ENCODE measurements around the gene OSGEP. TPM values are rescaled to one million over a fixed set of nuclear protein-coding genes. Genes with fewer than 3 reads are reported as not detected.

Gene OSGEP
- total and polyA plus RNA-seq, 2 of the 13 experiments (the other 11 are each of a cell fraction or from before 2014, with no cell fraction given) = 39.7 to 41.1 TPM

- TF ChIP-seq FUBP1 (CRISPR knock-in tag; IDR thresholded peaks at IDR 0.05; ENCODE audit: borderline replicate concordance) = no peak
- peak; percentile 69; the same call in 1 of the 2 replicates for TF ChIP-seq ZNF572 (CRISPR knock-in tag; IDR thresholded peaks at IDR 0.05)
- TF ChIP-seq ZSCAN31 (CRISPR knock-in tag; IDR thresholded peaks at IDR 0.05; ENCODE audit: low read depth) = 0 out of 2 replicates have a peak, but pooled peaks have one; percentile 47
- peak; percentile 97 for TF ChIP-seq CEBPB (IDR thresholded peaks at IDR 0.05; ENCODE audit: borderline replicate concordance, low read depth, low read length)
- no peak for TF ChIP-seq ZNF230 (CRISPR knock-in tag; IDR thresholded peaks at IDR 0.05)
- TF ChIP-seq SRSF9 (IDR thresholded peaks at IDR 0.05; ENCODE audit: borderline replicate concordance, insufficient read depth, low read depth, low read length, poor library complexity, severe bottlenecking) = no peak
- no peak for TF ChIP-seq ZNF432 (CRISPR knock-in tag; IDR thresholded peaks at IDR 0.05; ENCODE audit: borderline replicate concordance)
- no peak for TF ChIP-seq GABPA (IDR thresholded peaks at IDR 0.05; ENCODE audit: low read depth, low read length)
- TF ChIP-seq GABPA (CRISPR knock-in tag; IDR thresholded peaks at IDR 0.05; ENCODE audit: low read depth) = no peak; the same call in 1 of the 2 replicates
Measured at GRCh38 chr14:20469890-20470602, 15.4 kb upstream of the OSGEP start (continued).
